GM21528 (cell line): Measurements from ENCODE around the gene SNX9.
A peak's percentile ranks its signal among the peaks of the same experiment; 100 is the strongest.

Experiments used
- ATAC-seq: cut with Tn5 transposase; IDR thresholded peaks from one replicate; pipeline ENCODE4 v1.9.1; 2021; ENCODE audit warnings: mild to moderate bottlenecking, moderate library complexity; ENCODE audit not compliant: unreplicated experiment, low FRiP score

Gene SNX9

GRCh38 chr6:157800420-157801237, 22.4 kb upstream of the SNX9 start:
- peak; percentile 95 for ATAC-seq

GRCh38 chr6:157804448-157805327, 18.4 kb upstream of the SNX9 start:
- no peak for ATAC-seq

GRCh38 chr6:157806131-157806855, 16.8 kb upstream of the SNX9 start:
- ATAC-seq = no peak

- ATAC-seq = no peak
Measured at GRCh38 chr6:157806856-157807215, 16.2 kb upstream of the SNX9 start.

DNA sequence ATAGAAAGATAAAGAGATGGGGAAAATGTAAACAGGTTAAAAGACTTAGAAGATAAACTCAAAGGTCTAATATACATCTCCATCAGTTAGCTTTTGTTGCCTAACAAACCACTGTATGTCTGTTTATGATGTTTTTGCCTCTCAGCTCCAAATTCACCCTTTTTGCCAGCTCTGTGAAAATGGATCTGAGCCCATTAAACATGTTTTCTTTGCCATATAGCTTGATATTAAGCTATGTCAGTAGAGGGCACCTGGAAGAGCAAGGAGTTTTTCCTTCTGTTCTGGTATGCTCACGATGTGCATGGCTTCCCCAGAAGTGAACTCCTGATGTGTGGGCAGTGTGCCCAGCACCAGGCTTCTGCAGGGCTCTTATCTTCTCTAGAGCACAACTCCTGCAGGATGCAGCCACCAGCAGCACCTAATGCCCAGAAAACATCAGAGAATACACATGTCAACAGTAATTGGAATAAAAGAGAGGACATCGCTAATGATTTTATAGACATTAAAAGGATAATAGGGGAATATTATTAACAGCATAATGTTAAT, 14.6 kb upstream of the SNX9 start:
- no peak for ATAC-seq

DNA sequence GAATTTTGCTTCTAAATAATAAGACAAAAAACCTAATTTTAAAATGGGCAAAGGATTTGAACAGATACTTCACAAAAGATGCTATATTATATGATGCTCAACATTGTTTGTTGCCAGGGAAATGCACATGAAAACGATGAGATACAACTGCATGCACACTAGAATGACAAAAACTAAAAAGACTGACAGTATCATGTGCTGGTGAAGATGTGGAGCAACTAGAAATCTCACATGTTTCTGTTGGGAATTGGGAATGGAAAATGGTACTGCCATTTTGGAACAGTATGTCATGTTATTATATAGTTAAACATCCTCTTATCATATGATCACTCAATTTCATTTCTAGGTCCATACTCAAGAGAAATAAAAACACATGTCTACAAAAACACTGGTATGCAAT, 13.4 kb upstream of the SNX9 start:
- no peak for ATAC-seq

- no peak for ATAC-seq
Measured at GRCh38 chr6:157811137-157811475, 11.9 kb upstream of the SNX9 start.

DNA sequence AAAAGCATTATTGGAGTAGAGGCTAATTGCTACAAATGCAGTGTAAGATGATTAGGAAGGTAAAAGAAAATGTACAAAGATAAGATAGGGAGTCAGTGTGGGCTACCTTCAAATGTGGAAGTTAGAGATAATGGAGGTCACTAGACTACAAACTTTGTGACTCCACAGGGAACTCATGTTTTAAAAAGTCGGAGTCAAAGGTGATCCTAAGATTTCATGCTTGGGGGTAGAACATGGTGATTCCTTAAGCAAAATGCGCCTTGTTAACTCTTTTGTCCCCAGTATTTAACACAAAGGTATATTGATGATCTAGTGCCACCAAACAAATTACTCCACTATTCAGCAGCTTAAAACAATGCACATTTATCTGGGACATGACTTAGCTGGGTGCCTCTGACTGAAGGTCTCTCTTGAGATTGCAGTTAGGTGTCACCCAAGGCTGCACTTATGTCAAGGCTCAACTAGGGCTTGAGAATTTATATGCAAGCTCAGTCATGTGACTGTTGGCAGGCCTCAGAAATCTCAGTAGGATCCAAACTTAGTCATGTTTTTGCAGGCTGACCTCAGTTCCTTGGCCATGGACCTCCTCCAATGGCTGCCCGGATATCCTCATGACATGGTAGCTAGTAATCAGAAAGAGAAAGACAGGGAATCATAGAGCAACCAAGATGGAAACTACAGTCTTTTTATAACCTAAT, 11.4 kb upstream of the SNX9 start:
- ATAC-seq = no peak

DNA sequence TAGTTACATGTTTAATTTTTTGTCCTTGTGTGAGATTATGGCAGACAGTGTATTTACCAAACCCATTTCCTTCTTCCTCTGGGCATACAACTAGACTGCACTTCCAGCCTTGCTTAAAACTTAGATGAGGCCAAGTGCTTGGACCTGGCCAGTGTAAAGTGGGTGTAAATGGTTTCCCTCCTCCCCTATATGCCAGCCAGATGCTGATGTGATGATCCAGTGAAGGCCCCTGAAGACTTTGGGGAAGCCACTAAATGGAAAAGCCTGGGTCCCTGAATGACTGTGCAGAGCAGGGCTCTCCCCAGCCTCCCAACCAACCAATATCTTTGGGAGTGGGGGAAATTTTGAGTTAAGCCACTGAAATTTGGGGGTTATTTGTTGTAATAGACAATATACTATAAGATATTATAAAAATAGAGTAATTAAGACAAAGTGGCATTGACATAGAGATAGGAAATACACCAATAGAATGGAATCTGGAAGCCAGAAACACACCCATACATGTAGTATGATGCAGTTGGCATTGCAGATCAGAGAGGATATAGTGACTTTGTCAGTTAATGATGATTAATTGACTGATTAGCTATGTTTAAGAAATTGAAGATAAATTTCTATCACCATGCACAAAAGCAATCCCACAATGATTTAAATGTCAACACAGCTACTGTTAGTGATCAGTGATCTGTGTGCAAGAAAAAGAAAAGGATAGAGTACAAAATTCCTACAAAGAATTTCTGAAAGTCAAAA, 10.4 kb upstream of the SNX9 start:
- ATAC-seq = no peak

DNA sequence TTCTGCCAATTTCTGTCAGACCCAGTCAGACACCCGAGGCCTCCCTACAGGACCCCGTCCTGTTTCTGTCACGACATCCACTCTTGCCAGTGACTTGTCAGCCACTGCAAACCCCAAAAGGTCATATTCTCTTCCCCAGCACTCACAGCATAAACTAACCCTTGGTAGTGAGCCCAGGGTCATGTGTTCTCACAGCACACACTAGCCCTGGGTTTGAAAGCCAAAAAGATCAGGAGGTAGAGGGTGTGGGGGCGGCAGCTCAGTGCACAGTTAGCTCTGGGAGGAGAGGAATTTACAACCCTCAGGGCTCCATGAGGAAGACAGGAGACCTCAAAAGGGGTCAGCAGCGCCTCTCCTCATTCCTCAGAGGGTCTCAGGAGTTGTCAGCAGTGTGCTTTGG, 9.9 kb upstream of the SNX9 start:
- no peak for ATAC-seq

GRCh38 chr6:157813750-157814455, 9.1 kb upstream of the SNX9 start:
- no peak for ATAC-seq

DNA sequence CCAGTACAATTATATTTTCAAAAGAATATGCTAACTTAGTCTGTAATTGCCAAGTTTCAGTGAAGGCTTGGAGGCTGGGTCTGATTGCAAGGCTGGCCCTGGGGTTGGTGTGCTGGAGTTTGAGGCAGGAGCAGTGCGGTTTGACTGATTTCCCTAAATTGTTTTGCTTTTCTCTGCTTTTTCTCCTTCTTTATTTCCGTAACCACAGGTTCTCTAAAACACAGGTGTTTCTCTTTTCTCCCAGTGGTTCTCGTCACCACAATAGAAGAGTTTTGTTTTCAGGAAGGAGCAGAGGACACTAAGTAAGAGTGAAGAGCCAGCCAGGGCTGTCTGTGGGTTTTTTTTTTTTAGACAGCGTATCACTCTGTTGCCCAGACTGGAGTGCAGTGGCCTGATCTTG, 8.2 kb upstream of the SNX9 start:
- ATAC-seq = no peak

DNA sequence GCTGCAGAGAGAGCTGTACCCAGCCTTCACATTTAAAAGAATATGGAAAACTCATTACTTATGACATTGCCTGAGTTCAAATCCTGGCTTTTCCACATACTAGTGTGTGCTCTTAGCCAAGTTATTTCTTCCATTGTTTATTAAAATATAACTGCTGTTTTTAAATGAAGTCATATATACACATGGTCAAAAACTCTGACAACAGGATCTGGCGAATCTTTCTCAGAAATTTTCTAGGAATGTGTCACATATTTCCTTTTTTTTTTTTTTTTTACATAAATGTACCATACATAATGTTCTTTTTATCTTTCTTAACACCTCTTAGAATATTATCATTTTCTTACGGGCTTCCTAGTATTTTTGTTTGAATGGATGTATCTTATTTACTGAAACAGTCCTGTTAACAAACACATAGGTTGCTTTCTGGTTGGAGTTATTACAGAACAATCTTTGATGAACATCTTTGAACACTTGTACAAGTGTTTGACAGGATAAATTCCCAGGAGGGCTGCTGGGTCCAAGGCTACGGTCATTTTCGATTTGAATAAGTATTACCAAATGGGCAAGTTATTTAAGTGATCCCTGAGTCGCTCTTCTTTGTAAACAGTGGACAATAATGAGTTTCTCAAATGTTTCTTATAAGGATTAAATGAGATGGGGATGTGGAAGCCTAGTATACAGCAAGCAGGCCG, 1.6 kb upstream of the SNX9 start:
- ATAC-seq = no peak

- peak; percentile 19 for ATAC-seq
Measured at GRCh38 chr6:157822245-157823000, 623 bp upstream of the SNX9 start.

DNA sequence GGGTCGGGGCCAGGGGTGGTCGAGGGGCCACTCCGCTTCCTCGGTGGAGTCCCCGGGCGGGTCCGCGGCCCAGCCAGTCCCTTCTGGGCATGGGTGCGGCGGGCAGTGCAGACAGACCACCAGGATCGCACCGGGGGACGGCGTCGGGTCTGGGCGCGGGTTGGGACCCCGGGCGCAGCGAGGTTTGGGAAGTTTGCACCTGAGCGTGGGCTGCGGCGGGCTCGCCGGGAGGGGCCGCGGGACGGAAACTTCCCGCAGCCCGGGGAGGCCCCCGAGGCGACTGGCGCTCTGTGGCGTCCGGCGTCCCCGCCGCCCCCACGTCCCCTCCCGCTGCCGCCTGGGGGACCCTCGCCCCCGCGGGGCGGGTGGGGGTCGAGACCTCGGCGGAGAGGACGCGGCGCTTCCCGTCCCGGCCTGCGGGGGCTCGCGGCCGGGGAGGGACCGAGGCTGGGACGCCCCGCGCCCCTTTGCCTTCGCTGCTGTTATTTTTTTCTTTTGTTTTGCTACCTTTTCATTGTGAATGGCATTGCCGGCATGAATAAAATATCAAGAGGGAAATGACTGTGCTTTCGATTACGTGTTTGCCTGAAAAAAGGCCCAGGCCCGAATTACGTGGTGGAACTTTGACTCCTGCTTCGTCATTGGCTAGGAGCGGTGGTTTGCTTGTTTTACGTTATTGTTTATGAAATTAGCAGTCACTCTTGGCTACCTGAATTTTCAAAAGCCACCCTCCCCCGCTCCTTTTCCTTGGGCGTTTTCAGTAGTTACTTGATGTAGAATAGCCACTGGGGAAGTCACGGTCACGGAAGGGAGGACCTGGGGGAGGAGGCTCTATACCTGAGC, 703 bp downstream of the SNX9 start:
- peak; percentile 51 for ATAC-seq

DNA sequence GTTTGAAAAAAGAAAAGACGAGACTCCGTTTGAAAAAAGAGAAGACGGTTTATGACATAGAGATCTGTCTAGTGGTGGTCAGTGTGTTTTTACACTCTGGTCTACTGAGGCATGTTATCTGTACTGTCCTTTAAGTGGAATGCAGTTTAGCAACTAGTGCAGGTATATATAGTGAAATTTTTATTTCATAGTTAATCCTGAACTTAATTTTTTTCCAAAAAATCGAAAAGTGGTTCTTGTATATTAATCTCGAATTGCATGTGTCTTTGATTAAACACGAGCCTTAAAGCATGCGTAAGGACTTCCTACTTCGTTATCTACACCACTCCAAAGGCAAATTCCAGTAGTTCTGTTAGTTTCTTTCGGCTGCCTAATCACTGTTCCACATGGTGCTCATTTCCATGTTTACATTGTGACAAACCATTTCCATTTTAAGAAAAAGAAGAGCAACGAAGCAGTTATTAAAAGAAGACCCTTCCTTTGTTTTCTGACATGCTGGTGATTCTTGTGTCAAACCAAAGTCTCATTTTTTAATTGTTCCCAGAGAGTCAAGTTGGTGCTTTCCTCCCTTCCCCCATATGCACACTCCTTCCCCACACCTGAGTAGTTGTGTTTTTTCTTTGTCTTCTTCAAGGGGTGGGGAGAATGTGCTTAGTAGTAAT, 2.3 kb downstream of the SNX9 start:
- no peak for ATAC-seq
